H1 (cell line): ENCODE data around the gene ZNF366.

ENCODE experiments used
- CBX5 ChIP-seq: fragments of 300-800, 300-1000 bp; sonication (generic); IDR thresholded peaks from 2 replicates; pipeline ENCODE4 v1.7.1; 2016; ENCODE audit warnings: antibody characterized with exemption, low read length, low read depth
- CTCF ChIP-seq, 3 experiments: IDR thresholded peaks; 1 replicate in 2 of 3; 2 replicates in 1 of 3; pipeline versions ENCODE4 v1.5.1 to v1.6.1; 2011; ENCODE audit warnings: low read length in 3 of 3, mild to moderate bottlenecking in 3 of 3, inconsistent platforms in 2 of 3, low read depth in 1 of 3, moderate library complexity in 1 of 3; ENCODE audit not compliant: insufficient read depth in 1 of 3; ENCODE audit errors: control extremely low read depth in 1 of 3
- EZH2 ChIP-seq: fragments of 200-600 bp; sonication (generic); IDR thresholded peaks from 2 replicates; pipeline ENCODE4 v1.7.1; 2012; ENCODE audit warnings: low read depth, mild to moderate bottlenecking, moderate library complexity, low read length, inconsistent platforms; ENCODE audit not compliant: severe bottlenecking
- GABPA ChIP-seq: IDR thresholded peaks from 2 replicates; pipeline ENCODE4 v1.6.1; 2011; ENCODE audit warnings: mild to moderate bottlenecking, low read length, moderate library complexity, borderline replicate concordance; ENCODE audit not compliant: insufficient read depth
- GTF2F1 ChIP-seq: IDR thresholded peaks from 2 replicates; pipeline ENCODE4 v1.6.1; 2012; ENCODE audit warnings: low read depth, low read length, improper control_type of control experiment, borderline replicate concordance
- MAX ChIP-seq: IDR thresholded peaks from 2 replicates; pipeline ENCODE4 v1.6.1; 2012; ENCODE audit warnings: inconsistent platforms
- POLR2AphosphoS5 ChIP-seq: IDR thresholded peaks from 2 replicates; pipeline ENCODE4 v1.6.1; 2011; ENCODE audit warnings: low read depth, low read length
- RAD21 ChIP-seq, 2 experiments: IDR thresholded peaks in 1 of 2; conservative IDR thresholded peaks in 1 of 2; 2 replicates each; pipeline ENCODE4 v1.6.1; 2011; ENCODE audit warnings: low read depth in 2 of 2, low read length in 2 of 2, improper control_type of control experiment in 1 of 2, inconsistent platforms in 1 of 2, mild to moderate bottlenecking in 1 of 2, moderate library complexity in 1 of 2
- RBBP5 ChIP-seq: IDR thresholded peaks from 2 replicates; pipeline ENCODE4 v1.7.1; 2012; ENCODE audit warnings: low read depth, mild to moderate bottlenecking, inconsistent platforms, low read length, moderate library complexity, borderline replicate concordance
- TAF1 ChIP-seq: IDR thresholded peaks from 2 replicates; pipeline ENCODE4 v1.6.1; 2011; ENCODE audit warnings: mild to moderate bottlenecking, low read depth, low read length
- ZNF274 ChIP-seq: IDR thresholded peaks from 2 replicates; pipeline ENCODE4 v1.7.0; 2012; ENCODE audit warnings: low read length, borderline replicate concordance; ENCODE audit errors: extremely low read depth

- TF ChIP-seq MAX (no peak), GABPA (no peak), CTCF (IDR thresholded peaks at IDR 0.05; ENCODE audit: control extremely low read depth in 1 of 3, insufficient read depth in 1 of 3, low read depth in 1 of 3, low read length in 3 of 3) (no peak), ZNF274 (no peak), RBBP5 (no peak), GTF2F1 (no peak), TAF1 (no peak), EZH2 (no peak), CBX5 (no peak), RAD21 (IDR thresholded peaks at IDR 0.05 in 1 of 2, conservative IDR thresholded peaks at IDR 0.05 in 1 of 2; ENCODE audit: low read depth in 2 of 2, low read length in 2 of 2) (no peak), POLR2AphosphoS5 (no peak)
Measured at GRCh38 chr5:72512593-72512860, 5.3 kb upstream of the ZNF366 start.
